Measurements from ENCODE around the gene SLC26A8. TPM values are rescaled to one million over a fixed set of nuclear protein-coding genes. Genes with fewer than 3 reads are reported as not detected.

SLC26A8 gene
- total and polyA plus RNA-seq, 2 experiments from 2014 or later = 0.89 to 2.9 TPM

- Histone ChIP-seq H3K4me1 (ENCODE audit: insufficient read depth) (peaks cover 31% of the 10 kb centered on the region), H3K27ac (ENCODE audit: low read depth) (peak overlapping the region; percentile 26), H3K79me2 (replicated peaks; ENCODE audit: insufficient read depth) (peaks cover 50% of the 10 kb centered on the region), H2AFZ (peak overlapping the region; percentile 65), H3F3A (replicated peaks; ENCODE audit: low read depth) (peaks cover 6% of the 10 kb centered on the region; the same call in 1 of the 2 replicates), H3K9me2 (ENCODE audit: insufficient read depth) (no peaks in the 10 kb centered on the region), H3K36me3 (ENCODE audit: insufficient read depth) (no peaks in the 10 kb centered on the region), H4K20me1 (replicated peaks; ENCODE audit: insufficient read depth) (peaks cover 10% of the 10 kb centered on the region), H3K4me3 (peak overlapping the region; percentile 86), H3K27me3 (ENCODE audit: insufficient read depth) (peaks cover 4% of the 10 kb centered on the region; the same call in 1 of the 2 replicates), H3K4me2 (peak overlapping the region; percentile 83)
- no peaks in the 10 kb centered on the region for H3K9me3 Mint-ChIP-seq
- peak overlapping the region; percentile 92 for H3K27ac Mint-ChIP-seq
- DNase-seq (ENCODE audit: low spot score) = peak; percentile 37
- H3K4me3 Mint-ChIP-seq = peak overlapping the region; percentile 94
- peaks cover 49% of the 10 kb centered on the region for H3K4me1 Mint-ChIP-seq
- peaks cover 9% of the 10 kb centered on the region for H3K27me3 Mint-ChIP-seq (ENCODE audit: insufficient read depth, low read depth, poor library complexity)
- H3K36me3 Mint-ChIP-seq (ENCODE audit: low read depth) = no peaks in the 10 kb centered on the region
- TF ChIP-seq REST (IDR thresholded peaks at IDR 0.05; ENCODE audit: unreplicated experiment) (no peak), EZH2 (IDR thresholded peaks at IDR 0.05; ENCODE audit: low read depth, unreplicated experiment) (no peak), ETS1 (IDR thresholded peaks at IDR 0.05) (no peak), POLR2AphosphoS5 (IDR thresholded peaks at IDR 0.05; ENCODE audit: low read depth) (no peak), EZH2phosphoT487 (IDR thresholded peaks at IDR 0.05; ENCODE audit: unreplicated experiment) (no peak), STAT1 (IDR thresholded peaks at IDR 0.05; ENCODE audit: unreplicated experiment) (no peak), ZNF331 (CRISPR knock-in tag; IDR thresholded peaks at IDR 0.05; ENCODE audit: low read depth) (no peak), JUNB (IDR thresholded peaks at IDR 0.05; ENCODE audit: unreplicated experiment) (no peak), CTCF (conservative IDR thresholded peaks at IDR 0.05; ENCODE audit: low read depth in 2 of 2) (no peak), ZNF114 (CRISPR knock-in tag; IDR thresholded peaks at IDR 0.05) (no peak), NANOG (IDR thresholded peaks at IDR 0.05; ENCODE audit: borderline replicate concordance) (no peak), CREB1 (CRISPR knock-in tag; IDR thresholded peaks at IDR 0.05; ENCODE audit: low read depth) (no peak)
- TF ChIP-seq, protein P1, sequence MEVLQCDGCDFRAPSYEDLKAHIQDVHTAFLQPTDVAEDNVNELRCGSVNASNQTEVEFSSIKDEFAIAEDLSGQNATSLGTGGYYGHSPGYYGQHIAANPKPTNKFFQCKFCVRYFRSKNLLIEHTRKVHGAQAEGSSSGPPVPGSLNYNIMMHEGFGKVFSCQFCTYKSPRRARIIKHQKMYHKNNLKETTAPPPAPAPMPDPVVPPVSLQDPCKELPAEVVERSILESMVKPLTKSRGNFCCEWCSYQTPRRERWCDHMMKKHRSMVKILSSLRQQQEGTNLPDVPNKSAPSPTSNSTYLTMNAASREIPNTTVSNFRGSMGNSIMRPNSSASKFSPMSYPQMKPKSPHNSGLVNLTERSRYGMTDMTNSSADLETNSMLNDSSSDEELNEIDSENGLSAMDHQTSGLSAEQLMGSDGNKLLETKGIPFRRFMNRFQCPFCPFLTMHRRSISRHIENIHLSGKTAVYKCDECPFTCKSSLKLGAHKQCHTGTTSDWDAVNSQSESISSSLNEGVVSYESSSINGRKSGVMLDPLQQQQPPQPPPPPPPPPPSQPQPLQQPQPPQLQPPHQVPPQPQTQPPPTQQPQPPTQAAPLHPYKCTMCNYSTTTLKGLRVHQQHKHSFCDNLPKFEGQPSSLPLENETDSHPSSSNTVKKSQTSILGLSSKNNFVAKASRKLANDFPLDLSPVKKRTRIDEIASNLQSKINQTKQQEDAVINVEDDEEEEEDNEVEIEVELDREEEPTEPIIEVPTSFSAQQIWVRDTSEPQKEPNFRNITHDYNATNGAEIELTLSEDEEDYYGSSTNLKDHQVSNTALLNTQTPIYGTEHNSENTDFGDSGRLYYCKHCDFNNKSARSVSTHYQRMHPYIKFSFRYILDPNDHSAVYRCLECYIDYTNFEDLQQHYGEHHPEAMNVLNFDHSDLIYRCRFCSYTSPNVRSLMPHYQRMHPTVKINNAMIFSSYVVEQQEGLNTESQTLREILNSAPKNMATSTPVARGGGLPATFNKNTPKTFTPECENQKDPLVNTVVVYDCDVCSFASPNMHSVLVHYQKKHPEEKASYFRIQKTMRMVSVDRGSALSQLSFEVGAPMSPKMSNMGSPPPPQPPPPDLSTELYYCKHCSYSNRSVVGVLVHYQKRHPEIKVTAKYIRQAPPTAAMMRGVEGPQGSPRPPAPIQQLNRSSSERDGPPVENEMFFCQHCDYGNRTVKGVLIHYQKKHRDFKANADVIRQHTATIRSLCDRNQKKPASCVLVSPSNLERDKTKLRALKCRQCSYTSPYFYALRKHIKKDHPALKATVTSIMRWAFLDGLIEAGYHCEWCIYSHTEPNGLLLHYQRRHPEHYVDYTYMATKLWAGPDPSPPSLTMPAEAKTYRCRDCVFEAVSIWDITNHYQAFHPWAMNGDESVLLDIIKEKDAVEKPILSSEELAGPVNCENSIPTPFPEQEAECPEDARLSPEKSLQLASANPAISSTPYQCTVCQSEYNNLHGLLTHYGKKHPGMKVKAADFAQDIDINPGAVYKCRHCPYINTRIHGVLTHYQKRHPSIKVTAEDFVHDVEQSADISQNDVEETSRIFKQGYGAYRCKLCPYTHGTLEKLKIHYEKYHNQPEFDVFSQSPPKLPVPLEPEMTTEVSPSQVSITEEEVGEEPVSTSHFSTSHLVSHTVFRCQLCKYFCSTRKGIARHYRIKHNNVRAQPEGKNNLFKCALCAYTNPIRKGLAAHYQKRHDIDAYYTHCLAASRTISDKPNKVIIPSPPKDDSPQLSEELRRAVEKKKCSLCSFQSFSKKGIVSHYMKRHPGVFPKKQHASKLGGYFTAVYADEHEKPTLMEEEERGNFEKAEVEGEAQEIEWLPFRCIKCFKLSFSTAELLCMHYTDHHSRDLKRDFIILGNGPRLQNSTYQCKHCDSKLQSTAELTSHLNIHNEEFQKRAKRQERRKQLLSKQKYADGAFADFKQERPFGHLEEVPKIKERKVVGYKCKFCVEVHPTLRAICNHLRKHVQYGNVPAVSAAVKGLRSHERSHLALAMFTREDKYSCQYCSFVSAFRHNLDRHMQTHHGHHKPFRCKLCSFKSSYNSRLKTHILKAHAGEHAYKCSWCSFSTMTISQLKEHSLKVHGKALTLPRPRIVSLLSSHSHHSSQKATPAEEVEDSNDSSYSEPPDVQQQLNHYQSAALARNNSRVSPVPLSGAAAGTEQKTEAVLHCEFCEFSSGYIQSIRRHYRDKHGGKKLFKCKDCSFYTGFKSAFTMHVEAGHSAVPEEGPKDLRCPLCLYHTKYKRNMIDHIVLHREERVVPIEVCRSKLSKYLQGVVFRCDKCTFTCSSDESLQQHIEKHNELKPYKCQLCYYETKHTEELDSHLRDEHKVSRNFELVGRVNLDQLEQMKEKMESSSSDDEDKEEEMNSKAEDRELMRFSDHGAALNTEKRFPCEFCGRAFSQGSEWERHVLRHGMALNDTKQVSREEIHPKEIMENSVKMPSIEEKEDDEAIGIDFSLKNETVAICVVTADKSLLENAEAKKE (CRISPR knock-in tag; IDR thresholded peaks at IDR 0.05) = no peak
- peak; percentile 21 for ATAC-seq
These were observed 3.8 kb upstream of the SLC26A8 start for GRCh38 chr6:36028088-36028876.

Data from GM23338 (cell line).